Measurements from ENCODE around the gene PCDHA2.
A peak's percentile ranks its signal among the peaks of the same experiment; 100 is the strongest.
"Not testable (repeated sequence)": the region's sequence is repeated elsewhere in the genome, so short reads cannot be mapped to it uniquely, and the experiment has no call there.

The PCDHA2 gene

GRCh38 chr5:140806834-140807775 is 12.5 kb downstream of the PCDHA2 start, which contains the start of gene PCDHA4:
TSS of gene PCDHA4 (plus strand) at chr5:140807068.
- no peak for TF ChIP-seq POLR2AphosphoS5 (IDR thresholded peaks at IDR 0.05; ENCODE audit: low read depth)
- no peak for TF ChIP-seq SPI1 (IDR thresholded peaks at IDR 0.05; ENCODE audit: borderline replicate concordance, low read depth)
- no peak for TF ChIP-seq GABPA (IDR thresholded peaks at IDR 0.05; ENCODE audit: low read depth)
- no peak for TF ChIP-seq REST (IDR thresholded peaks at IDR 0.05; ENCODE audit: insufficient replicate concordance, low read depth)
- TF ChIP-seq CTCF (IDR thresholded peaks at IDR 0.05; ENCODE audit: insufficient read depth, low read length): peak; percentile 3
- no peak within 1 kb of the TSS for H3K4me3 ChIP-seq (replicated peaks; ENCODE audit: insufficient read depth, low read length)
- DNase-seq (ENCODE audit: low read depth in 1 of 2, low spot score in 1 of 2): no peak
- no peak within 1 kb of the TSS for H3K27ac ChIP-seq (replicated peaks)
- H3K27me3 ChIP-seq (ENCODE audit: insufficient read depth, poor library complexity, severe bottlenecking): no peaks in the 10 kb centered on the region

GRCh38 chr5:140808241-140808888 is 13.7 kb downstream of the PCDHA2 start:
- H3K4me3 ChIP-seq (replicated peaks; ENCODE audit: insufficient read depth, low read length); H3K27me3 ChIP-seq (ENCODE audit: insufficient read depth, poor library complexity, severe bottlenecking); H3K27ac ChIP-seq (replicated peaks); DNase-seq (ENCODE audit: low read depth in 1 of 2, low spot score in 1 of 2): not testable (repeated sequence)

- no peak for DNase-seq (ENCODE audit: low read depth in 1 of 2, low spot score in 1 of 2)
- H3K4me3 ChIP-seq (replicated peaks; ENCODE audit: insufficient read depth, low read length): no peak overlapping the region
- H3K27ac ChIP-seq (replicated peaks): no peak overlapping the region
- TF ChIP-seq POLR2AphosphoS5 (IDR thresholded peaks at IDR 0.05; ENCODE audit: low read depth): no peak
- TF ChIP-seq CTCF (IDR thresholded peaks at IDR 0.05; ENCODE audit: insufficient read depth, low read length): no peak
- no peak for TF ChIP-seq REST (IDR thresholded peaks at IDR 0.05; ENCODE audit: insufficient replicate concordance, low read depth)
- TF ChIP-seq SPI1 (IDR thresholded peaks at IDR 0.05; ENCODE audit: borderline replicate concordance, low read depth): no peak
- no peak for TF ChIP-seq GABPA (IDR thresholded peaks at IDR 0.05; ENCODE audit: low read depth)
- no peaks in the 10 kb centered on the region for H3K27me3 ChIP-seq (ENCODE audit: insufficient read depth, poor library complexity, severe bottlenecking)
Measured at GRCh38 chr5:140808889-140809291, 14.2 kb downstream of the PCDHA2 start.

All from HL-60 (cell line).